NCI-H2029 treated with DMSO at 0.1 percent for 48 hours (cell line): ENCODE measurements around the gene ACSS1.
"Not testable (repeated sequence)": the region's sequence is repeated elsewhere in the genome, so short reads cannot be mapped to it uniquely, and the experiment has no call there.

Experiments
- DNase-seq: peaks from one replicate; lab custom pipeline; 2025; lab: John Stamatoyannopoulos, UW

The ACSS1 gene

GRCh38 chr20:25011261-25011660 is 46.7 kb downstream of the ACSS1 start:
- no peak for DNase-seq

DNA sequence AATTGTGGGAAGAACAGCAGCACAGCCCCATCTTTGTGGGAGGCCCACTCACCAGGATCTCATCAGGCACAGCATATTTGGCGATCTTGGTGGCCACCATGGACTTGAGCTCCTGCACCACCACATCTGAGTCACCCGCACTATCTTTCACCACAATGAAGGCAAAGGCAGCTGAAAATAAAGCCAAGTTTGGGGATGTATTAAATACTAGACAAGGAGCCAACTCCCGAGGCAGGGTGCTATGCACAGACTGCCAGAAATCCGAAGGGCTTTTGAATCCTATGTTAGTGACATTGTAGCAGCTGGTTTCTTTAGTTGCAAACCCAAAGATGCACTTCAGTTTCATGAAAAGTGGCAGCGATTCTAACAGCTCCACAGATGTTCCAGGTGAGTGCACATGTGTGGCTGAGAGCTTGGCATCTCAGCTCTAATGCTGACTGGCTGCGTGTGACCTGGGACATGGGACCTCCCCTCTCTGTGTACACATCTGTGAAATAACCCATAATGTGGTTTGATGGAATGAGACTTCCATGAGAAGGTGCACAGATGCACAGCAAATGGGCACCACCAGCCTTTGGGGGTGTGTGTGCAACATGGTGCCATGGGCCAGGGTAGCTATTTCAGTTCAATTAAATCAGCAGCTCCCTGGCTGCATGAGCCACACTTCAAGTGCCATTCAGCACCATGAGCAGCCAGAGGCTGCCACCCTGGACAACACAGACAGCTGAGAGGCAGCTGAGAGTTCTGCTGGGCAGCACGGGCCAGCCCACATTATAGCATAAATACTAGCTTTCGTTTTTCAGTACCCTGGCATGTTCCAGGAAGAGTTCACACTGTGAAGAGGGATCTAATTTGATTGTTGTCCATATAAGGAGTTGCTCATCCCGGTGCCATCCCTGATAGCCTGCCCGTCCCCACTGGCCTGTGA is 48.5 kb downstream of the ACSS1 start:
- peak; percentile 91 for DNase-seq

GRCh38 chr20:25008388-25009217 is 49.3 kb downstream of the ACSS1 start:
- DNase-seq: no peak

DNA sequence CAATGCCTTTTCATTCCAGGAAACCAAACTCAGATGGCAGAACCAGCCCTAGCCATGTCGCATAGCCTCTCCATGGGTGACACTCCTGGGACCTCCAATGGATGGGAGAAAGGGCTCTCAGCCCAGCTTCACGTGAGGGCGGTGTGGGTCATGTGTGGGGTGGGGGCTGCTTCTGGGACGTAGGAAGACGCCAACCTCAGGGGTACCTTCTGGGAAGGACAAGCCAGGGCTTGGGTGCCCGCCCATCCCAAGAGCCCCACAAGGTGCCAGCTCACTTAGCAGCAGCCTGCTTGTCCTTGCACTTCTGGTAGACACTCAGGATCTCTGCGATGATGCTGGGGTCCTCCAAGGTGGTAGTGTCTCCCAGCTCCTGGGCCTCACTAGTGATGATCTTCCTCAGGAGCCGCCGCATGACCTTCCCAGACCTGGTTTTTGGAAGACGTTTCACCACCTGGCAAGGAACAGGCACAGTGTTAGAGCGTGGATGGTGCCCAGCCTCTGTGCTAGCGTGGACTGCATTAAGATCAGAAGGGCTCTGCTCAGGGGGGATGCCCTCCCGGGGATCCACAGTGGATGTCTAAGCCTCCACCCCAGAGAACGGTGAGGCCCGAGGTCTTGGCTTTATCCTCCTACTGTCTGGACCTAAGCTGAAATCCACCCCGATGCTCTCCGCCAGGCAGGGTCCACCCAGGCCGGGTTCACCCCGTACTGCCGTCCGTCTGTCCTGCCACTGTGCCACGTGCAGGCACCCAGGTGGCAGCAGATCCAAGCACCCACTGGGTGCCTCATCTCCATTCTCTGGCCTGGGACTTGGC is 50.2 kb downstream of the ACSS1 start:
- no peak for DNase-seq

GRCh38 chr20:25006431-25007167 is 51.3 kb downstream of the ACSS1 start:
- no peak for DNase-seq

GRCh38 chr20:25005661-25006060 is 52.3 kb downstream of the ACSS1 start:
- no peak for DNase-seq

- peak; percentile 60 for DNase-seq
Observed at GRCh38 chr20:25005220-25005619, 52.7 kb downstream of the ACSS1 start.

- no peak for DNase-seq
Observed at GRCh38 chr20:25003002-25003401, 54.9 kb downstream of the ACSS1 start.

DNA sequence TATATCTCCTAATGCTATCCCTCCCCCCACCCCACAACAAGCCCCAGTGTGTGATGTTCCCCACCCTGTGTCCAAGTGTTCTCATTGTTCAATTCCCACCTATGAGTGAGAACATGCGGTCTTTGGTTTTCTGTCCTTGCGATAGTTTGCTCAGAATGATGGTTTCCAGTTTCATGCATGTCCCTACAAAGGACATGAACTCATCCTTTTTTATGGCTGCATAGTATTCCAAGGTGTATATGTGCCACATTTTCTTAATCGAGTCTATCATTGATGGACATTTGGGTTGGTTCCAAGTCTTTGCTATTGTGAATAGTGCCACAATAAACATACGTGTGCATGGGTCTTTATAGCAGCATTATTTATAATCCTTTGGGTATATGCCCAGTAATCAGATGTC is 56.6 kb downstream of the ACSS1 start:
- not testable (repeated sequence) for DNase-seq

GRCh38 chr20:25000268-25000801 is 57.6 kb downstream of the ACSS1 start:
- peak; percentile 64 for DNase-seq

GRCh38 chr20:24999568-24999967 is 58.4 kb downstream of the ACSS1 start:
- no peak for DNase-seq

- no peak for DNase-seq
Observed at GRCh38 chr20:24998631-24999445, 59.1 kb downstream of the ACSS1 start.

DNA sequence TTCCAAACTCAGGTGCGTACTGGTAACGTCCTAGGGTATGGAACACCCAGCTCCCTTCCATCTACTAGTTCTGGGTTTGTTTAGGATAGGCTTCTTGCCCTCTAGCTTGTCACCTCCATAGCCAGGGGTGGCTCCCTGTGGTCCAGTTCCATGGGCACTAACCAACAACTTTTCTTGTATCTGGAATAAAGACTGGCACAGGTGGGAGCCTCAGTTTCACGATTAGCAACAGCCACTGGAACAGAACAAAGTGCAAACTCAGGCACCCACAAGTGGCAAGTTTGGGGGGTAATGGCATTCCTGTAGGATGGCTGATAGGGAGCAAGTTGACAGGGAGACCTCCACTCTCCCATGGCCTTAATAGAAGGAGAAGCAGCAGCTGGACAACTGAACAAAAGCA is 59.8 kb downstream of the ACSS1 start:
- DNase-seq: no peak

DNA sequence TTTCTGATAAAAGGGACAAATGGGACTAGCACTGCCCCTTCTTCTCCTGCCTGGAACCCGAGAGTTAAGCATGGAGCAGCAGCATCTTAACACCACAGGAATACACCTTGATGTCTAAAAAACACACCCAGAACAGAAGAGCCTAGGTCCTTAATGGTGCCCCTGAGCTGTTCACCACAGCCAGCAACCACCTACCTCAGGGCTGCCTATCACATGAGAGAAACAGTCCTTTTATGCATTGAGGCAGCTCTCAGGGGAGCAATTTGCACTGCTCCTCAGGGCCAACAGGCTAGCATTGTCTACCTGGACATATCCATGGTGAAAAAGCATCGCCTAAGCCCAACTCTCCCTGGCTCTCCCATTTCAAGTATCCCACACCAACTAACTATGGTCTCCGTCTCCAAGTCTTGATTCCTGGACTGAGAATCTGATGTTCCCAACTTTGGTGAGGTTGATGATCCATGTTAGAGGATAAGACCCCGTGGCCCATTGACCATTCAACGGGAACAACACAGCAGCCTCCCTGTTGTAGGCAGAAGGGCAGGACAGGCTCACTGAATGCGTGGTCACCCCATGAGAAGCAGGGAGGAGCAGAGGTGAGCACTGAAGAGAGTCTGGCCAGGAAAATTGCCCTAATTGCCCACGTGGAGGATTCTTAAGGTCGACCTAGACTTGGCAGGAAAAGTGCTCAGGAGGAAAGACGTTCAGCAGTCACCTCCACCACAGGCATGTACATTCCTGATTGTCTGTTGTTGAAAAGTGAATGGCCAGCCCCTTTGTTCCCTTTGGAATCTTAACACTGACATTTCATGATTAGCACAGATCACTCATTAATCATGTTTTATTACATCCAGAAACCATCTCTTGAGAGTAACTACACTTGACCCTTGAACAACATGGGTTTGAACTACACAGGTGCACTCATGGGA is 61.2 kb downstream of the ACSS1 start:
- DNase-seq: no peak

DNA sequence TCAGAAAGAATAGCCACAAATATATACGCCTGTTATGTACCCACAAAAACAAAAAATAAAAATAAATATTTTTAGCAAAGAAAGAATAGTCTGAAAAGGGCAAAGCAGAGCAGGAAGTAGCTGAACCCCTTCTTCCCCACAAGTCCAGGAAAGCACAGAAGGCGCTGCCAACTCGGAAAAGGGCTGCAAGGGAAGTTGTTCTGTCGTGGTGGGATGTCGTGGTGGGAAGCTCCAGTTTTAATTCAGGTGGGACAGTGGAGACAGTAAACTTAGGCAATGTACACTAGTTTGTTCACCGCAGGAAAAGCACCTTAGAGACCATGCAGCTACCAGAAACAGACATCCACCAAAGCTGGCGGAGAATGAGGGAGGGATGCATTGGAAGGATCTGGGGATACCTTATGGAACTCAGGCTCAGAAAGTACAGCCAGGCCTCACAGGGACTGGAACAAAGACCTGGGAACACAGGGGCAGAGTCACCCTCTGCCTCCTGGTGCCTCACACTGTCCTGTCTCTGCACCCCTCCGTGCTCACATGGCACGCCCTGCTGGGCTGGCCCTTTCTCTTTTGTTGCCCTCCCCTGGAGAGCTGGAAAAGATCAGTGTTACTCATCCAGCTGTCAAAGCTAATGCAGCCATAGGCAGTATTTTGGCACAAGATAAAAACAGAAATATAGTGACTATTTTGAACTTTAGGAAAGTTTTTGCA is 62.0 kb downstream of the ACSS1 start:
- no peak for DNase-seq

DNA sequence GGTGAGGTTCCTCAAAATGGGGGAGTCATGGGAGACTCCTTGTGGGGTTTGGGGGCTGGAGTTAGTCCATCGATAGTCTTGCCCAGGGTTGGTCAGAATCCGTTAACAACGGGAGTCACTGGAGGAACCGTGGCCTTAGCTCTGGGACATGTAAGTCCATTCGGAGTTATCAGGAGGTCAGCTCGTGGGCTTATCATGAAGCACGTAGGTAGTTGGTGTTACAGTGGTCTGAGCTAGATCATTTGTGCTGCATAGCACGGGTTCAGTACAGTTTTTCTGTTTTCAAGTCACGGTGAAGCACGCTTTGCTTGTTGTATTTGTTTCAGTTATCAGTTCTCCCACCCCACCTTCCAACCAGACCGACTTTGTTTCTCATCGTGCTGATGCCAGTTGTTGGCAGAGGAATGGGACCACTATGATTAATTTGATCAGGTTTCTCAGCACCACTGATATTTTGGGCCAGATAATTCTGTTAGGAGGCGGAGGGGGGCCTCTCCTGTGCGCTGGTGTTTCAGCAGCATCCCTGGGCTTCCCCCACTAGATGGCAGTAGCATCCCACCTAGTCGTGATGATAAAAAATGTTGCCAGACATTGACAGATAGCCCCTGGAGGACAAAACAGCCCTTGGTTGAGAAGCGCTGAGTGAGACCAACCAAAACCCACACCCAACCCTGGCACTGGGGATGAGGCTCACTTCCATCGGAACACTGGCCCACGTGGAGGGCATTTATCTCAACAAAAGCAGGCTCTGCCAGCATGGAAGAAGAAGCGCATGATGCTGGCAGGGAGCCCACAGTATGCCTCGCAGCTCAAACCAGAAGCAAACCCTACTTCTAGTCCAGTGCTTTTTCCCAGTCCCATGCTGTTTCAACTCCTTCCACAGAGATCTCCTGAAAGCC is 63.2 kb downstream of the ACSS1 start:
- peak; percentile 68 for DNase-seq

GRCh38 chr20:24994186-24994465 is 63.8 kb downstream of the ACSS1 start:
- no peak for DNase-seq
